ENCODE results near the gene PLEKHH2. TPM values are rescaled to one million over a fixed set of nuclear protein-coding genes. Genes with fewer than 3 reads are reported as not detected.
"Not testable (repeated sequence)": the region's sequence is repeated elsewhere in the genome, so short reads cannot be mapped to it uniquely, and the experiment has no call there.

Gene PLEKHH2
- total and polyA plus RNA-seq, 2 experiments from 2014 or later, result 5.4 to 6.7 TPM

DNA sequence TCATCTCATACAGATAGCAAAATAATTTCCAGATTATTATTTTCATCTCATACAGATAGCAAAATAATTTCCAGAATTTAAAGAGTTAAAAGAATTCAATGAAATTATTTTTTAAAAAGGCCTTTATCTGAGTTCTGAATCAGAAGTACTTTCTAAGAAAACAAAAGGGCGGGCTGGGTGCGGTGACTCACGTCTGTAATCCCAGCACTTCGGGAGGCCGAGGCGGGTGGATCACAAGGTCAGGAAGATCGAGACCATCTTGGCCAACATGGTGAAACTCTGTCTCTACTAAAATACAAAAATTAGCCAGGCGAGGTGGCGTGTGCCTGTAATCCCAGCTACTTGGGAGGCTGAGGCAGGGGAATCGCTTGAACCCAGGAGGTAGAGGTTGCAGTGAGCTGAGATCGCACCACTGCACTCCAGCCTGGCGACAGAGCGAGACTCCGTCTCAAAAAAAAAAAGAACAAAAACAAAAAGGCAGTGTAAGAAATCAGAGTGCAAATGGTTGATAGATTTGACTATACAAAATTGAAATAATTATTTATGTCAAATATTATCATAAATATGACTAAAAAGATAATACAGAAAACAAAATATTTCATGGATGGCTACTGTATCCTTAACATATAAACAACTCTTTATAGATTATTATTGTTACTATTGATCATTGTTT, 90.0 kb downstream of the PLEKHH2 start:
- H3K36me3 Mint-ChIP-seq (ENCODE audit: low read depth); H3F3A ChIP-seq (replicated peaks; ENCODE audit: low read depth); H3K9me3 Mint-ChIP-seq; H2AFZ ChIP-seq; H3K27ac Mint-ChIP-seq; H3K27ac ChIP-seq (ENCODE audit: low read depth); H3K4me3 Mint-ChIP-seq; ATAC-seq; DNase-seq (ENCODE audit: low spot score); H3K27me3 Mint-ChIP-seq (ENCODE audit: insufficient read depth, low read depth, poor library complexity); H3K27me3 ChIP-seq (ENCODE audit: insufficient read depth); H3K36me3 ChIP-seq (ENCODE audit: insufficient read depth); H3K79me2 ChIP-seq (replicated peaks; ENCODE audit: insufficient read depth); H3K4me2 ChIP-seq; H3K9me2 ChIP-seq (ENCODE audit: insufficient read depth); H4K20me1 ChIP-seq (replicated peaks; ENCODE audit: insufficient read depth); H3K4me3 ChIP-seq: not testable (repeated sequence)
- H3K4me1 Mint-ChIP-seq, result peaks cover 22% of the 10 kb centered on the region; the same call in 2 of the 3 replicates
- peaks cover 30% of the 10 kb centered on the region for H3K4me1 ChIP-seq (ENCODE audit: insufficient read depth)

DNA sequence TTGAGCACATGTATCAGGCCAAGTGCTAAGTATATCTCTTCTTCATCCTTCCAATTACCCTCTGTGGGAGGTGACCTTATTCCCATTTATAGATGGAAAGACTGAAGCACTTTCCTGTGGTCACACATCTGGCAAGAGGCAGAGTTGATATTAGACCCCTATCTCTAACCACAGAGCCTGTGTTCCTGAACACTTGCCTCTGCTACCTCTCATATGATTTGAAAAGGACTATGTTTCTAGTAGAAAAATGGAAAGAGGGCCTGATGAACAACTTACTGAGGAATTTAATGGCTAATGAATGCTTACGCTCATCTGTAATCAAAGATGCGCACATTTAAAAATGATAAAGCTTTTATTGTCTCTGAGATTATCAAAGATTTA, 90.6 kb downstream of the PLEKHH2 start:
- no peaks in the 10 kb centered on the region for H3K27me3 ChIP-seq (ENCODE audit: insufficient read depth)
- H3K4me2 ChIP-seq, result no peak overlapping the region
- peaks cover 2% of the 10 kb centered on the region for H3K27me3 Mint-ChIP-seq (ENCODE audit: insufficient read depth, low read depth, poor library complexity)
- no peaks in the 10 kb centered on the region for H3K9me2 ChIP-seq (ENCODE audit: insufficient read depth)
- H3K27ac Mint-ChIP-seq, result no peak overlapping the region
- no peaks in the 10 kb centered on the region for H3K79me2 ChIP-seq (replicated peaks; ENCODE audit: insufficient read depth)
- H4K20me1 ChIP-seq (replicated peaks; ENCODE audit: insufficient read depth), result no peaks in the 10 kb centered on the region
- no peaks in the 10 kb centered on the region for H3K36me3 ChIP-seq (ENCODE audit: insufficient read depth)
- no peak for ATAC-seq
- H3F3A ChIP-seq (replicated peaks; ENCODE audit: low read depth), result no peaks in the 10 kb centered on the region
- H3K9me3 Mint-ChIP-seq, result no peaks in the 10 kb centered on the region
- no peak for DNase-seq (ENCODE audit: low spot score)
- H2AFZ ChIP-seq, result no peak overlapping the region
- no peak overlapping the region for H3K4me3 ChIP-seq
- no peak overlapping the region for H3K4me3 Mint-ChIP-seq
- H3K36me3 Mint-ChIP-seq (ENCODE audit: low read depth), result no peaks in the 10 kb centered on the region
- H3K4me1 ChIP-seq (ENCODE audit: insufficient read depth), result peaks cover 30% of the 10 kb centered on the region
- H3K27ac ChIP-seq (ENCODE audit: low read depth), result no peak overlapping the region
- peaks cover 22% of the 10 kb centered on the region; the same call in 2 of the 3 replicates for H3K4me1 Mint-ChIP-seq
- TF ChIP-seq EZH2phosphoT487 (IDR thresholded peaks at IDR 0.05; ENCODE audit: unreplicated experiment), result no peak
- TF ChIP-seq, protein P1, sequence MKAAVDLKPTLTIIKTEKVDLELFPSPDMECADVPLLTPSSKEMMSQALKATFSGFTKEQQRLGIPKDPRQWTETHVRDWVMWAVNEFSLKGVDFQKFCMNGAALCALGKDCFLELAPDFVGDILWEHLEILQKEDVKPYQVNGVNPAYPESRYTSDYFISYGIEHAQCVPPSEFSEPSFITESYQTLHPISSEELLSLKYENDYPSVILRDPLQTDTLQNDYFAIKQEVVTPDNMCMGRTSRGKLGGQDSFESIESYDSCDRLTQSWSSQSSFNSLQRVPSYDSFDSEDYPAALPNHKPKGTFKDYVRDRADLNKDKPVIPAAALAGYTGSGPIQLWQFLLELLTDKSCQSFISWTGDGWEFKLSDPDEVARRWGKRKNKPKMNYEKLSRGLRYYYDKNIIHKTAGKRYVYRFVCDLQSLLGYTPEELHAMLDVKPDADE (IDR thresholded peaks at IDR 0.05), result no peak
- TF ChIP-seq ZNF114 (CRISPR knock-in tag; IDR thresholded peaks at IDR 0.05), result no peak
- TF ChIP-seq JUNB (IDR thresholded peaks at IDR 0.05; ENCODE audit: unreplicated experiment), result no peak
- TF ChIP-seq EZH2 (IDR thresholded peaks at IDR 0.05; ENCODE audit: low read depth, unreplicated experiment), result no peak
- TF ChIP-seq, protein P2, sequence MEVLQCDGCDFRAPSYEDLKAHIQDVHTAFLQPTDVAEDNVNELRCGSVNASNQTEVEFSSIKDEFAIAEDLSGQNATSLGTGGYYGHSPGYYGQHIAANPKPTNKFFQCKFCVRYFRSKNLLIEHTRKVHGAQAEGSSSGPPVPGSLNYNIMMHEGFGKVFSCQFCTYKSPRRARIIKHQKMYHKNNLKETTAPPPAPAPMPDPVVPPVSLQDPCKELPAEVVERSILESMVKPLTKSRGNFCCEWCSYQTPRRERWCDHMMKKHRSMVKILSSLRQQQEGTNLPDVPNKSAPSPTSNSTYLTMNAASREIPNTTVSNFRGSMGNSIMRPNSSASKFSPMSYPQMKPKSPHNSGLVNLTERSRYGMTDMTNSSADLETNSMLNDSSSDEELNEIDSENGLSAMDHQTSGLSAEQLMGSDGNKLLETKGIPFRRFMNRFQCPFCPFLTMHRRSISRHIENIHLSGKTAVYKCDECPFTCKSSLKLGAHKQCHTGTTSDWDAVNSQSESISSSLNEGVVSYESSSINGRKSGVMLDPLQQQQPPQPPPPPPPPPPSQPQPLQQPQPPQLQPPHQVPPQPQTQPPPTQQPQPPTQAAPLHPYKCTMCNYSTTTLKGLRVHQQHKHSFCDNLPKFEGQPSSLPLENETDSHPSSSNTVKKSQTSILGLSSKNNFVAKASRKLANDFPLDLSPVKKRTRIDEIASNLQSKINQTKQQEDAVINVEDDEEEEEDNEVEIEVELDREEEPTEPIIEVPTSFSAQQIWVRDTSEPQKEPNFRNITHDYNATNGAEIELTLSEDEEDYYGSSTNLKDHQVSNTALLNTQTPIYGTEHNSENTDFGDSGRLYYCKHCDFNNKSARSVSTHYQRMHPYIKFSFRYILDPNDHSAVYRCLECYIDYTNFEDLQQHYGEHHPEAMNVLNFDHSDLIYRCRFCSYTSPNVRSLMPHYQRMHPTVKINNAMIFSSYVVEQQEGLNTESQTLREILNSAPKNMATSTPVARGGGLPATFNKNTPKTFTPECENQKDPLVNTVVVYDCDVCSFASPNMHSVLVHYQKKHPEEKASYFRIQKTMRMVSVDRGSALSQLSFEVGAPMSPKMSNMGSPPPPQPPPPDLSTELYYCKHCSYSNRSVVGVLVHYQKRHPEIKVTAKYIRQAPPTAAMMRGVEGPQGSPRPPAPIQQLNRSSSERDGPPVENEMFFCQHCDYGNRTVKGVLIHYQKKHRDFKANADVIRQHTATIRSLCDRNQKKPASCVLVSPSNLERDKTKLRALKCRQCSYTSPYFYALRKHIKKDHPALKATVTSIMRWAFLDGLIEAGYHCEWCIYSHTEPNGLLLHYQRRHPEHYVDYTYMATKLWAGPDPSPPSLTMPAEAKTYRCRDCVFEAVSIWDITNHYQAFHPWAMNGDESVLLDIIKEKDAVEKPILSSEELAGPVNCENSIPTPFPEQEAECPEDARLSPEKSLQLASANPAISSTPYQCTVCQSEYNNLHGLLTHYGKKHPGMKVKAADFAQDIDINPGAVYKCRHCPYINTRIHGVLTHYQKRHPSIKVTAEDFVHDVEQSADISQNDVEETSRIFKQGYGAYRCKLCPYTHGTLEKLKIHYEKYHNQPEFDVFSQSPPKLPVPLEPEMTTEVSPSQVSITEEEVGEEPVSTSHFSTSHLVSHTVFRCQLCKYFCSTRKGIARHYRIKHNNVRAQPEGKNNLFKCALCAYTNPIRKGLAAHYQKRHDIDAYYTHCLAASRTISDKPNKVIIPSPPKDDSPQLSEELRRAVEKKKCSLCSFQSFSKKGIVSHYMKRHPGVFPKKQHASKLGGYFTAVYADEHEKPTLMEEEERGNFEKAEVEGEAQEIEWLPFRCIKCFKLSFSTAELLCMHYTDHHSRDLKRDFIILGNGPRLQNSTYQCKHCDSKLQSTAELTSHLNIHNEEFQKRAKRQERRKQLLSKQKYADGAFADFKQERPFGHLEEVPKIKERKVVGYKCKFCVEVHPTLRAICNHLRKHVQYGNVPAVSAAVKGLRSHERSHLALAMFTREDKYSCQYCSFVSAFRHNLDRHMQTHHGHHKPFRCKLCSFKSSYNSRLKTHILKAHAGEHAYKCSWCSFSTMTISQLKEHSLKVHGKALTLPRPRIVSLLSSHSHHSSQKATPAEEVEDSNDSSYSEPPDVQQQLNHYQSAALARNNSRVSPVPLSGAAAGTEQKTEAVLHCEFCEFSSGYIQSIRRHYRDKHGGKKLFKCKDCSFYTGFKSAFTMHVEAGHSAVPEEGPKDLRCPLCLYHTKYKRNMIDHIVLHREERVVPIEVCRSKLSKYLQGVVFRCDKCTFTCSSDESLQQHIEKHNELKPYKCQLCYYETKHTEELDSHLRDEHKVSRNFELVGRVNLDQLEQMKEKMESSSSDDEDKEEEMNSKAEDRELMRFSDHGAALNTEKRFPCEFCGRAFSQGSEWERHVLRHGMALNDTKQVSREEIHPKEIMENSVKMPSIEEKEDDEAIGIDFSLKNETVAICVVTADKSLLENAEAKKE (CRISPR knock-in tag; IDR thresholded peaks at IDR 0.05), result no peak
- no peak for TF ChIP-seq POLR2AphosphoS5 (IDR thresholded peaks at IDR 0.05; ENCODE audit: low read depth)
- no peak for TF ChIP-seq STAT1 (IDR thresholded peaks at IDR 0.05; ENCODE audit: unreplicated experiment)
- no peak for TF ChIP-seq NANOG (IDR thresholded peaks at IDR 0.05; ENCODE audit: borderline replicate concordance)
- no peak for TF ChIP-seq CREB1 (CRISPR knock-in tag; IDR thresholded peaks at IDR 0.05; ENCODE audit: low read depth)
- TF ChIP-seq, protein P3, sequence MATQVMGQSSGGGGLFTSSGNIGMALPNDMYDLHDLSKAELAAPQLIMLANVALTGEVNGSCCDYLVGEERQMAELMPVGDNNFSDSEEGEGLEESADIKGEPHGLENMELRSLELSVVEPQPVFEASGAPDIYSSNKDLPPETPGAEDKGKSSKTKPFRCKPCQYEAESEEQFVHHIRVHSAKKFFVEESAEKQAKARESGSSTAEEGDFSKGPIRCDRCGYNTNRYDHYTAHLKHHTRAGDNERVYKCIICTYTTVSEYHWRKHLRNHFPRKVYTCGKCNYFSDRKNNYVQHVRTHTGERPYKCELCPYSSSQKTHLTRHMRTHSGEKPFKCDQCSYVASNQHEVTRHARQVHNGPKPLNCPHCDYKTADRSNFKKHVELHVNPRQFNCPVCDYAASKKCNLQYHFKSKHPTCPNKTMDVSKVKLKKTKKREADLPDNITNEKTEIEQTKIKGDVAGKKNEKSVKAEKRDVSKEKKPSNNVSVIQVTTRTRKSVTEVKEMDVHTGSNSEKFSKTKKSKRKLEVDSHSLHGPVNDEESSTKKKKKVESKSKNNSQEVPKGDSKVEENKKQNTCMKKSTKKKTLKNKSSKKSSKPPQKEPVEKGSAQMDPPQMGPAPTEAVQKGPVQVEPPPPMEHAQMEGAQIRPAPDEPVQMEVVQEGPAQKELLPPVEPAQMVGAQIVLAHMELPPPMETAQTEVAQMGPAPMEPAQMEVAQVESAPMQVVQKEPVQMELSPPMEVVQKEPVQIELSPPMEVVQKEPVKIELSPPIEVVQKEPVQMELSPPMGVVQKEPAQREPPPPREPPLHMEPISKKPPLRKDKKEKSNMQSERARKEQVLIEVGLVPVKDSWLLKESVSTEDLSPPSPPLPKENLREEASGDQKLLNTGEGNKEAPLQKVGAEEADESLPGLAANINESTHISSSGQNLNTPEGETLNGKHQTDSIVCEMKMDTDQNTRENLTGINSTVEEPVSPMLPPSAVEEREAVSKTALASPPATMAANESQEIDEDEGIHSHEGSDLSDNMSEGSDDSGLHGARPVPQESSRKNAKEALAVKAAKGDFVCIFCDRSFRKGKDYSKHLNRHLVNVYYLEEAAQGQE (IDR thresholded peaks at IDR 0.05; ENCODE audit: unreplicated experiment), result no peak
- TF ChIP-seq ZNF331 (CRISPR knock-in tag; IDR thresholded peaks at IDR 0.05; ENCODE audit: low read depth), result no peak
